ENCODE data around the gene ACLY. TPM values are rescaled to one million over a fixed set of nuclear protein-coding genes. Genes with fewer than 3 reads are reported as not detected.

ACLY gene
- total and polyA plus RNA-seq, 2 of the 13 experiments (the other 11 are each of a cell fraction or from before 2014, with no cell fraction given), result 111 to 218 TPM

GRCh38 chr17:41836550-41837196 is 82.1 kb downstream of the ACLY start (continued):
- TF ChIP-seq MXD4 (CRISPR knock-in tag; IDR thresholded peaks at IDR 0.05) (0 out of 2 replicates have a peak, but pooled peaks have one; percentile 10), ZNF432 (CRISPR knock-in tag; IDR thresholded peaks at IDR 0.05; ENCODE audit: borderline replicate concordance) (no peak), JUN (CRISPR knock-in tag; IDR thresholded peaks at IDR 0.05) (no peak), ZNF770 (CRISPR knock-in tag; IDR thresholded peaks at IDR 0.05) (peak; percentile 91), KDM5B (CRISPR knock-in tag; IDR thresholded peaks at IDR 0.05; ENCODE audit: borderline replicate concordance) (peak; percentile 41; the same call in 1 of the 2 replicates), MTF2 (CRISPR knock-in tag; IDR thresholded peaks at IDR 0.05; ENCODE audit: borderline replicate concordance) (0 out of 2 replicates have a peak, but pooled peaks have one; percentile 34), FOXM1 (CRISPR knock-in tag; IDR thresholded peaks at IDR 0.05) (no peak), ZNF839 (CRISPR knock-in tag; IDR thresholded peaks at IDR 0.05; ENCODE audit: borderline replicate concordance) (no peak), ZNF788 (CRISPR knock-in tag; IDR thresholded peaks at IDR 0.05; ENCODE audit: borderline replicate concordance) (peak; percentile 18; the same call in 1 of the 2 replicates), ZFYVE20 (CRISPR knock-in tag; IDR thresholded peaks at IDR 0.05; ENCODE audit: borderline replicate concordance, low read depth) (no peak), GABPB1 (CRISPR knock-in tag; IDR thresholded peaks at IDR 0.05) (0 out of 2 replicates have a peak, but pooled peaks have one; percentile 16), ZEB1 (IDR thresholded peaks at IDR 0.05; ENCODE audit: insufficient replicate concordance, low read depth) (no peak), BCL3 (CRISPR knock-in tag; IDR thresholded peaks at IDR 0.05) (0 out of 2 replicates have a peak, but pooled peaks have one; percentile 7), RFXAP (CRISPR knock-in tag; IDR thresholded peaks at IDR 0.05; ENCODE audit: borderline replicate concordance) (no peak), HNF4A (CRISPR knock-in tag; IDR thresholded peaks at IDR 0.05) (0 out of 2 replicates have a peak, but pooled peaks have one; percentile 5), TCF7L2 (IDR thresholded peaks at IDR 0.05; ENCODE audit: low read depth, low read length) (no peak), ZBTB7A (CRISPR knock-in tag; IDR thresholded peaks at IDR 0.05) (no peak), ZNF451 (CRISPR knock-in tag; IDR thresholded peaks at IDR 0.05) (no peak), BRCA1 (CRISPR knock-in tag; IDR thresholded peaks at IDR 0.05) (no peak), RBM22 (optimal IDR thresholded peaks at IDR 0.05; ENCODE audit: low read length) (no peak), FLYWCH1 (CRISPR knock-in tag; IDR thresholded peaks at IDR 0.05) (no peak), HINFP (CRISPR knock-in tag; IDR thresholded peaks at IDR 0.05; ENCODE audit: low read depth) (no peak)
- TF ChIP-seq, protein P1, sequence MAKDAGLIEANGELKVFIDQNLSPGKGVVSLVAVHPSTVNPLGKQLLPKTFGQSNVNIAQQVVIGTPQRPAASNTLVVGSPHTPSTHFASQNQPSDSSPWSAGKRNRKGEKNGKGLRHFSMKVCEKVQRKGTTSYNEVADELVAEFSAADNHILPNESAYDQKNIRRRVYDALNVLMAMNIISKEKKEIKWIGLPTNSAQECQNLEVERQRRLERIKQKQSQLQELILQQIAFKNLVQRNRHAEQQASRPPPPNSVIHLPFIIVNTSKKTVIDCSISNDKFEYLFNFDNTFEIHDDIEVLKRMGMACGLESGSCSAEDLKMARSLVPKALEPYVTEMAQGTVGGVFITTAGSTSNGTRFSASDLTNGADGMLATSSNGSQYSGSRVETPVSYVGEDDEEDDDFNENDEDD (CRISPR knock-in tag; IDR thresholded peaks at IDR 0.05; ENCODE audit: borderline replicate concordance), result no peak
- TF ChIP-seq, protein P2, sequence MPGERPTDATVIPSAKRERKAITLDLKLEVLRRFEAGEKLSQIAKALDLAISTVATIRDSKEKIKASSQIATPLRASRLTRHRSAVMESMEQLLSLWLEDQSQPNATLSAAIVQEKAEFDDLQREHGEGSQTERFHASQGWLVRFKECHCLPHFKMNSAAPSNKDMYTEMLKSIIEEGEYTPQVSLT (CRISPR knock-in tag; IDR thresholded peaks at IDR 0.05; ENCODE audit: borderline replicate concordance, low read depth), result no peak

Measured in HepG2 (cell line).